CD4-positive, alpha-beta T cell treated with Interleukin-12 subunit alpha and Interleukin-12 subunit beta, for 1 hour (primary cell): ENCODE results near the gene CWC22.
"Not testable (repeated sequence)": the region's sequence is repeated elsewhere in the genome, so short reads cannot be mapped to it uniquely, and the experiment has no call there.

Experiments
- DNase-seq: peaks from one replicate; pipeline ENCODE4 v3.0.0-alpha.2; 2020

The CWC22 gene

GRCh38 chr2:180002198-180002770 is 4.8 kb downstream of the CWC22 start:
- DNase-seq: no peak

- DNase-seq: no peak
Measured at GRCh38 chr2:180001726-180002125, 5.4 kb downstream of the CWC22 start.

GRCh38 chr2:180000434-180000833 is 6.7 kb downstream of the CWC22 start:
- no peak for DNase-seq

- DNase-seq: no peak
Measured at GRCh38 chr2:179999000-179999399, 8.1 kb downstream of the CWC22 start.

- no peak for DNase-seq
Measured at GRCh38 chr2:179995741-179996515, 11.2 kb downstream of the CWC22 start.

GRCh38 chr2:179991344-179991743 is 15.8 kb downstream of the CWC22 start:
- DNase-seq: no peak

- no peak for DNase-seq
Measured at GRCh38 chr2:179990676-179991317, 16.3 kb downstream of the CWC22 start.

DNA sequence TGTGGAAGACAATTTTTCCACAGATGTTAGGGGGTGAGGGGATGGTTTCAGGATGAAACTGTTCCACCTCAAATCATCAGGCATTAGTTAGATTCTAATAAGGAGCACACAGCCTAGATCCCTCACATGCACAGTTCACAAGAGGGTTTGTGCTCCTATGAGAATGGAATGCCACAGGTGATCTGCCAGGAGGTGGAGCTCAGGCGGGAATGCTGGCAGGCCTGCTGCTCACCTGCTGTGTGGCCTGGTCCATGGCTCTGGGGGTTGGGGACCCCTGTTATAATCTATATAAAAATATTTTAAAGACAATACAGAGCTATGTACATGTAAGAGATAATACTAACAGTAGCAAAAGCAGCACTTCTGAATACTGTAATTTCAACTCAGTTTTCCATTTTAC is 19.2 kb downstream of the CWC22 start:
- no peak for DNase-seq

GRCh38 chr2:179985163-179985820 is 21.8 kb downstream of the CWC22 start:
- no peak for DNase-seq

DNA sequence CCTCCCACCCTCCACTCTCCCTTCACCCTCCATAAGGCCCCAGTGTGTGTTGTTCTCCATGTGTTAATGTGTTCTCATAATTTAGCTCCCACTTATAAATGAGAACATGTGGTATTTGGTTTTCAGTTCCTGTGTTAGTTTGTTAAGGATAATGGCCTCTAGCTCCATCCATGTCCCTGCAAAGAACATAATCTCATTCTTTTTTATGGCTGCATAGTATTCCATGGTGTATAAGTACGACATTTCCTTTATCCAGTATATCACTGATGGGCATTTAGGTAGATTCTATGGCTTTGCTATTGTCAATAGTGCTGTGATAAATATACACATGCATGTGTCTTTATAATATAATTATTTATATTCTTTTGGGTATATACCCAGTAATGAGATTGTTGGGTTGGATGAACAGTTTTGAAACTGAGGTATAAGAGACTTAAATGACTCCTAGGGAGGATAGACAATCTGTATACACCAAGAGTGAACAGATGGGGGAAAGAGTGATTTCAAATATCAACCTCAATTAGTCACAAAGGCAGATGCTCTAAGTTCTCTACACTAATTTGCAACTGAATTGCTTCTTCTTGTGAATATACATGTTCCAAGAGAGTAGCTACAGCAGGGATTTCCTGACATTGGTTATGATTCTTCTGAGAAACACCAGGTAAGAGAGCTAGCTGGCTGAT is 23.7 kb downstream of the CWC22 start:
- no peak for DNase-seq

DNA sequence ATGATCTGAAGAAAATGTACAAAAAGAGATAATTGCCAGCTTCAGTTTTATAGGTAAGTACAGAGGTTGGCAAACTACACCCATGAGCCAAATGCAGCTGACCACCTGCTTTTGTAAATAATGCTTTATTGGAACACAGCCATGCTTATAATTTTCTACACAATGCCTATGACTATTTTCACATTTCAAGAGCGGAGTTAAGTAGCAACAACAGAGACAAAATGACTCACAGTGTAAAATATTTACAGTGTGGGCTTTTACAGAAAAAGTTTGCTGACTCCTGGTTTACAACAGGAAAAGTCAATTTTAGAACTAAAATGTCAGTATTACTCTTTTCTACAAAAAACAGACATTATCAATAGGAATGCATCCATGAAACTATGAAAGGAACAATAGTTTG is 26.0 kb downstream of the CWC22 start:
- no peak for DNase-seq

DNA sequence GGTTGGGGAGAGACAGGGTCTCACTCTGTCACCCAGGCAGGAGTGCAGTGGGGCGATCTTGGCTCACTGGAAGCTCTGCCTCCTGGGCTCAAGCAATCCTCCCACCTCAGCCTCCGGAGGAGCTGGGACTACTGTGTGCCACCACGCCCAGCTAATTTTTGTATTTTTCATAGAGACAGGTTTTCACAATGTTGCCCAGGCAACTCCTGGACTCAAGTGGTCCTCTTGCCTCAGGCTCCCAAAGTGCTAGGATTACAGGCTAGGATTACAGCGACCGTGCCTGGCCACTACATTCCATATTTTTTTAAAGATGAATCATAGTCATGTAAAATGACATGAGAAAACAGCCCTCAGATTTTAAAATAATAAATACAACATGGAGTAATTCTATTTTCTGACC is 32.3 kb downstream of the CWC22 start:
- DNase-seq: no peak

GRCh38 chr2:179966778-179967394 is 40.2 kb downstream of the CWC22 start:
- no peak for DNase-seq

DNA sequence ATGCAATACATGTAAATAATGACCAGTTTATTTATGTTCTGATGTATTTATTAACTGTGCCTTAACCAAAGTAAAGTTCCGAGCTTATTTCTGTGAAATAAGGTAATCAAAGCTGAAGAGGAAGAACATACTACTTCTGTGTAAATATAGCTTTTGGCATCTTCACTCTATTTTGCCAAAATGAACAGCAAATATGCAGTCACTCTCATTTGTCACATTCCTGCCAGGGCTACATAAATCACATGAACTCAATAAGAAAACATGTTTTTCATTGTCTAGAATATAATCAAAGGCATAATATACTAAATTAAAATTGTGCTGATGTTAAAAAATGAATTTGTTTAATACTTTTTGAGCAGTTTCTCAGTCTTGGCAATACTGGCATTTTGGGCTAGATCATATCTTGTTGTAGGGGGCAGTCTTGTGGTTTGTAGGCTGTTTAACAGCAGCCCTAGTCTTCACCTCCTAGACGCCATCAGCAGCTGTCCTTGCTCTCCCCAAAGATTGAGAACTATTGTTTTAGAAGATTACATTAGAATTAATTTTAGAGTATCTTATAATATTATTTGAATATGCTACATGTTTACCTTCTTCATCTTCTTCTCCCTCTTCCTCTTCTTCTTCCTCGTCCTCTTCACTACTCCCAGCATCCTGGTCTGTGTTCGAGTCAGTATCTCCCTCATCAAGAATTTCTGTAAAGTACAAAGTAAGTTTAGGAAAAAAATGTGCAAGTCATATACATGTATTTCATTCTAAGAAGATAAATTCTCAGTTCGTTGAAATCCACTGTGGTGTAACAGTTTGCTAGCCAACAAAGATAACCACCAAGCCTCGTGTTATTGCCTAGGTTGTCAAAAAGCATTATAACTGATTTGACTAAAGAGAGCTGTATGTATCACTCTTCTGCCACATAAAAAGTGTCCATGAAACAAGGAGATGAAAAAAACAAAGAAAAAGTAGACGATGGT is 41.5 kb downstream of the CWC22 start:
- no peak for DNase-seq

GRCh38 chr2:179963626-179964025 is 43.5 kb downstream of the CWC22 start:
- DNase-seq: no peak

DNA sequence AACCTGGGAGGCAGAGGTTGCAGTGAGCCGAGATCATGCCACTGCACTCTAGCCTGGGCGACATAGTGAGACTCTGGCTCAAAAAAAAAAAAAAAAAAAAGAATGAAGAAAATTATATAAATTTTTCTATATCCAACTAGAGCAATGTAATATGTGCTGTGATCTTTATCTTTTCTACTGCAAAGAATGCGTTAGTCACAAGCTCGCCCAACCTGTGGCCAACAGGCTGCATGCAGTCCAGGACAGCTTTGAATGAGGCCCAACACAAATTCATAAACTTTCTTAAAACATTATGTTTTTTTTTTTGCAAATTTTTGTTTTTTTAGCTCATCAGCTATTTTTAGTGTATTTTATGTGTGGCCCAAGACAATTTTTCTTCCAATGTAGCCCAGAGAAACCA is 48.8 kb downstream of the CWC22 start:
- not testable (repeated sequence) for DNase-seq

- no peak for DNase-seq
Measured at GRCh38 chr2:179954026-179954425, 53.1 kb downstream of the CWC22 start.

GRCh38 chr2:179953359-179953758 is 53.7 kb downstream of the CWC22 start:
- no peak for DNase-seq

DNA sequence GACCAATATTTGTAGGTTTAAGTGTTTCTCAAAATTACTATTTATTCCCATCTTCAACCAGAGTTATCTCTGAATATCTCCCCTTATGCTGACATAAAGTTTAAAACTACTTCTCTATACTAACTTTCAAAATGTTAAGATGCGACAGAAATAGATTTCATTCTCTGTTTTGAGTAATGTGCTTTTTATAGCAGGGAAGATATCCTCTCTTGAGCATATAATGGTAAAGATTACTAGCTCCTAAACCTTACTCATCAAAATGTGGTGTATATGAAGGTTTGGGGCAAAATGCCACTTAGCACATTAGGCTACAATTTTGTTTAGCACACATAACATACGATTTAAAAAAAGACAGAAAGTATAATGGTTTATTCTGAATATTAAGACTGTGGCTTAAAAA is 54.4 kb downstream of the CWC22 start:
- no peak for DNase-seq

DNA sequence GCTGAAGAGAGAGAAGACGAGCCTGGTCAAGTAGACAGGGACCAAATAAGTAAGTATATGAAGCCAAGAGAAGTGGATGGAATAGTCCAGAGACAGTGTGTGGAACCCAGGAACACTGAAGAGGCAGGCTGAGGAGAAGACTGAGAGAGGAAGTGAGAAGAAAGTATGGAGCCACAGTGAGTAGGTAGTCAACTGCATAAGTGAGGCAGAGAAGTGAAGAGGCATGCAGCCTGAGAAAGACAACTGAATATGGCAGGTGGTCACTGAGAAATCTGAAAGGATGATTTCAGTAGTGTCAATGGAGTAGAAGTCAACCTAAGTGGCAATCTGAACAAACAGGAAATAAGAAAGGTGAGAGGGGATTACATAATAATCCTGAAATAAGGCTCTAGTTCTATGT is 55.4 kb downstream of the CWC22 start:
- no peak for DNase-seq

DNA sequence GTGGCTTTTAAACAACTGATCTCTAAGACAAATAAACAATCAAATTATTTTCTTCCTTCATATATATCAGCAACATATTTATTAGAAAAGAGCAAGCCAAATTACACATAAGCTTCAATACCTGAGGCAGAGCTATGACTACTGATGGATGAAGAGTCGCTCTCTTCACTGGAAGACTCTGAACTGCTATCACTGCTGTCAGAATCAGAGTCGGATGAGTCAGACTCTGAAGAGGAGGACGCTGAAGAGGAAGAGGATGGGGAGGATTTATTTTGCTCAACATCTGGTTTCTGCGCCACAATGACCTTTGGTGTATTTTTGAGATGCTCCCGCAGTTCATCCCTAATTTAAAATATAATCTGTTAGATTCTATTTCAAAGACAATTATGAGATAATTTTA is 56.7 kb downstream of the CWC22 start:
- no peak for DNase-seq

- DNase-seq: no peak
Measured at GRCh38 chr2:179949438-179949837, 57.7 kb downstream of the CWC22 start.
